H1 (cell line): ENCODE measurements around the gene FOXF2. TPM values are rescaled to one million over a fixed set of nuclear protein-coding genes. Genes with fewer than 3 reads are reported as not detected.

ENCODE experiments used
- CTCF ChIA-PET: fragments of 300-600 bp; sonication (Branson Sonifier 250); formaldehyde crosslinking; loops from one replicate; lab custom pipeline; 2021; ENCODE audit not compliant: partially characterized antibody; lab: Charles Lee
- POLR2A ChIA-PET: fragments of 300-600 bp; sonication (Branson Sonifier 250); formaldehyde crosslinking; loops from one replicate; lab custom pipeline; 2021; ENCODE audit warnings: inconsistent platforms; ENCODE audit not compliant: partially characterized antibody; lab: Charles Lee
- DNase-seq, 2 experiments: peaks; one replicate each; pipeline versions ENCODE4 v3.0.0 to v3.0.0-alpha.2; 2010 to 2022; ENCODE audit warnings: low spot score in 2 of 2, low read depth in 1 of 2, mixed read lengths in 1 of 2
- FAIRE-seq: peaks from 2 replicates; lab custom pipeline; 2011; peaks lifted over from hg19 to GRCh38; lab: Jason Lieb, UNC
- H2AFZ ChIP-seq: 2 replicates; pipeline ENCODE4 v1.8.1; 2012; ENCODE audit warnings: low read length, inconsistent platforms
- H2AK5ac ChIP-seq: 2 replicates; pipeline ENCODE4 v1.6.1; 2013; ENCODE audit warnings: low read depth, low read length
- H2BK120ac ChIP-seq: replicated peaks from 2 replicates; pipeline ENCODE3; 2013; ENCODE audit warnings: low read depth, low read length, inconsistent platforms
- H2BK12ac ChIP-seq: 2 replicates; pipeline ENCODE4 v1.6.1; 2013; ENCODE audit warnings: low read depth, low read length
- H2BK15ac ChIP-seq: 2 replicates; pipeline ENCODE4 v1.6.1; 2013; ENCODE audit warnings: low read length
- H2BK20ac ChIP-seq: 2 replicates; pipeline ENCODE4 v1.6.1; 2013; ENCODE audit warnings: low read length
- H2BK5ac ChIP-seq: 2 replicates; pipeline ENCODE4 v1.6.1; 2013; ENCODE audit warnings: low read depth, low read length
- H3K14ac ChIP-seq: 2 replicates; pipeline ENCODE4 v1.6.1; 2013; ENCODE audit warnings: inconsistent platforms; ENCODE audit not compliant: insufficient read length
- H3K18ac ChIP-seq: 2 replicates; pipeline ENCODE4 v1.6.1; 2013; ENCODE audit warnings: low read length; ENCODE audit errors: extremely low read depth
- H3K23ac ChIP-seq: 2 replicates; pipeline ENCODE4 v1.6.1; 2013; ENCODE audit warnings: inconsistent platforms; ENCODE audit not compliant: insufficient read length
- H3K23me2 ChIP-seq: 2 replicates; pipeline ENCODE4 v1.6.1; 2013; ENCODE audit warnings: low read depth, low read length
- H3K27ac ChIP-seq: 2 replicates; pipeline ENCODE4 v1.6.1; 2011; ENCODE audit warnings: low read depth, low read length, inconsistent platforms
- H3K27me3 ChIP-seq, 4 experiments: replicated peaks in 1 of 4; 1 replicate in 1 of 4; 2 replicates in 3 of 4; pipeline versions ENCODE4 v1.6.1 to v1.8.1; 2011 to 2013; ENCODE audit warnings: low read length in 3 of 4, mild to moderate bottlenecking in 3 of 4, inconsistent platforms in 2 of 4, mixed read lengths in 2 of 4, moderate library complexity in 1 of 4; ENCODE audit not compliant: control insufficient read depth in 3 of 4, insufficient read depth in 3 of 4; ENCODE audit errors: extremely low read depth in 1 of 4
- H3K36me3 ChIP-seq, 4 experiments: 2 replicates each; pipeline versions ENCODE4 v1.6.1 to v1.8.1; 2011 to 2013; ENCODE audit warnings: mild to moderate bottlenecking in 4 of 4, low read length in 3 of 4, moderate library complexity in 2 of 4, control low read depth in 1 of 4, inconsistent platforms in 1 of 4; ENCODE audit not compliant: insufficient read depth in 4 of 4, control insufficient read depth in 2 of 4
- H3K4ac ChIP-seq: replicated peaks from 2 replicates; pipeline ENCODE3; 2013; ENCODE audit warnings: low read length, low read depth, mixed read lengths, inconsistent platforms; ENCODE audit not compliant: insufficient read length
- H3K4me1 ChIP-seq, 4 experiments: replicated peaks in 1 of 4; 1 replicate in 1 of 4; 2 replicates in 3 of 4; pipeline versions ENCODE4 v1.6.1 to v1.8.1; 2011 to 2013; ENCODE audit warnings: low read length in 3 of 4, inconsistent platforms in 2 of 4, mixed read lengths in 1 of 4; ENCODE audit not compliant: insufficient read depth in 4 of 4, control insufficient read depth in 3 of 4
- H3K4me2 ChIP-seq, 2 experiments: 2 replicates each; pipeline versions ENCODE4 v1.6.1 to v1.8.1; 2011 to 2013; ENCODE audit warnings: low read depth in 2 of 2, low read length in 2 of 2, control low read depth in 1 of 2, inconsistent platforms in 1 of 2, mild to moderate bottlenecking in 1 of 2; ENCODE audit not compliant: insufficient read depth in 1 of 2
- H3K4me3 ChIP-seq, 4 experiments: fragments of 200-600, 300-600 bp in 1 of 4; sonication (generic), shearing (Covaris generic), sonication (Bioruptor Twin) in 1 of 4; 2 replicates each; pipeline versions ENCODE4 v1.5.1 to v1.8.1; 2011 to 2016; ENCODE audit warnings: low read length in 4 of 4, low read depth in 3 of 4, control low read depth in 2 of 4, inconsistent platforms in 2 of 4, mild to moderate bottlenecking in 2 of 4, mixed read lengths in 1 of 4, moderate library complexity in 1 of 4; ENCODE audit not compliant: insufficient read depth in 2 of 4; ENCODE audit errors: extremely low read depth in 1 of 4
- H3K56ac ChIP-seq: replicated peaks from 2 replicates; pipeline ENCODE3; 2013; ENCODE audit warnings: low read depth, mild to moderate bottlenecking, mixed read lengths, low read length, inconsistent platforms; ENCODE audit not compliant: insufficient read length
- H3K79me1 ChIP-seq: 2 replicates; pipeline ENCODE4 v1.6.1; 2013; ENCODE audit warnings: low read depth, low read length, control low read depth
- H3K79me2 ChIP-seq, 2 experiments: 2 replicates each; pipeline versions ENCODE4 v1.6.1 to v1.8.1; 2012 to 2013; ENCODE audit warnings: low read length in 2 of 2, mild to moderate bottlenecking in 2 of 2, inconsistent platforms in 1 of 2; ENCODE audit not compliant: insufficient read depth in 2 of 2, control insufficient read depth in 1 of 2
- H3K9ac ChIP-seq, 4 experiments: replicated peaks in 1 of 4; 1 replicate in 1 of 4; 2 replicates in 3 of 4; pipeline versions ENCODE4 v1.6.1 to v1.8.1; 2011 to 2013; ENCODE audit warnings: low read depth in 3 of 4, low read length in 3 of 4, control low read depth in 2 of 4, mild to moderate bottlenecking in 2 of 4, moderate library complexity in 2 of 4, inconsistent platforms in 1 of 4; ENCODE audit errors: extremely low read depth in 1 of 4
- H3K9me3 ChIP-seq, 2 experiments: 2 replicates each; pipeline versions ENCODE4 v1.6.1 to v1.8.1; 2012 to 2013; ENCODE audit warnings: mild to moderate bottlenecking in 2 of 2, moderate library complexity in 2 of 2, control low read depth in 1 of 2, inconsistent platforms in 1 of 2, low read depth in 1 of 2, low read length in 1 of 2, mixed read lengths in 1 of 2; ENCODE audit not compliant: insufficient read depth in 2 of 2
- H4K20me1 ChIP-seq, 2 experiments: replicated peaks in 1 of 2; 2 replicates each; pipeline versions ENCODE3 to v1.8.1; 2011 to 2013; ENCODE audit warnings: inconsistent platforms in 2 of 2, low read length in 2 of 2, mild to moderate bottlenecking in 1 of 2; ENCODE audit not compliant: insufficient read depth in 2 of 2, control insufficient read depth in 1 of 2
- H4K5ac ChIP-seq: 2 replicates; pipeline ENCODE4 v1.6.1; 2013; ENCODE audit warnings: low read length, low read depth, mixed read lengths, inconsistent platforms; ENCODE audit not compliant: insufficient read length
- H4K8ac ChIP-seq: 2 replicates; pipeline ENCODE4 v1.8.0; 2013; ENCODE audit warnings: mild to moderate bottlenecking, moderate library complexity, low read length, inconsistent platforms; ENCODE audit not compliant: insufficient read depth; ENCODE audit errors: extremely low read depth
- H4K91ac ChIP-seq: replicated peaks from 2 replicates; pipeline ENCODE3; 2013; ENCODE audit warnings: low read length, mixed read lengths, inconsistent platforms; ENCODE audit not compliant: insufficient read length
- EGR1 ChIP-seq: IDR thresholded peaks from 2 replicates; pipeline ENCODE4 v1.6.1; 2011; ENCODE audit warnings: low read depth, low read length, borderline replicate concordance
- HDAC6 ChIP-seq: IDR thresholded peaks from one replicate; pipeline ENCODE4 v1.7.1; 2012; ENCODE audit warnings: low read depth, mild to moderate bottlenecking, inconsistent platforms, low read length, moderate library complexity
- KDM5A ChIP-seq: fragments of 200-600 bp; IDR thresholded peaks from 2 replicates; pipeline ENCODE4 v1.7.1; 2012; ENCODE audit warnings: mild to moderate bottlenecking, low read length, inconsistent platforms, mixed read lengths
- SUZ12 ChIP-seq: fragments of 200-600 bp; sonication (generic); IDR thresholded peaks from 2 replicates; pipeline ENCODE4 v1.6.1; 2012; ENCODE audit warnings: mild to moderate bottlenecking, inconsistent platforms, low read length, moderate library complexity, mixed read lengths
- TCF12 ChIP-seq: IDR thresholded peaks from 2 replicates; pipeline ENCODE4 v1.6.1; 2011; ENCODE audit warnings: low read depth, mild to moderate bottlenecking, low read length
- WGBS, 2 experiments: shearing (Covaris generic) in 1 of 2; methylation state at CpG; one replicate each; pipeline versions ENCODE4 v1.1.6 to v1.1.7; 2013 to 2015; ENCODE audit warnings: low lambda C conversion rate in 2 of 2, mixed read lengths in 2 of 2, inconsistent platforms in 1 of 2, low coverage in 1 of 2, missing lambda C conversion rate in 1 of 2; ENCODE audit not compliant: insufficient replicate concordance in 2 of 2, insufficient coverage in 1 of 2, insufficient read length in 1 of 2; ENCODE audit errors: extremely low coverage in 1 of 2, missing lambda C conversion rate in 1 of 2; 5-methylcytosine and 5-hydroxymethylcytosine counted together
- polyA plus RNA-seq, 7 experiments: library from polyadenylated mRNA; depleted of rRNA in 3 of 7; stranded (reverse) in 5 of 7; unstranded in 2 of 7; fragments of >200 nt in 5 of 7; fragments of 200-250 nt in 2 of 7; gene quantifications; 1 replicate in 5 of 7; 2 replicates in 1 of 7; 4 replicates in 1 of 7; pipeline versions ENCODE4 v1.2.1 to v1.2.3, GENCODE V29; 2011 to 2013; ENCODE audit warnings: missing spikeins in 2 of 7, mixed read lengths in 2 of 7
- total RNA-seq: library from RNA; stranded (reverse); fragmentation: NEBNext Ultra II Directional; extraction: Animal tissue kit (Norgen Biotek cat#: 25700); gene quantifications from 2 replicates; pipeline ENCODE4 v1.2.1, GENCODE V29; 2021

Gene FOXF2
- total and polyA plus RNA-seq, 2 of the 8 experiments (the other 6 are each of a cell fraction or from before 2014, with no cell fraction given), result 0.05 TPM; not detected in 1

- Histone ChIP-seq H3K9ac (no peak overlapping the region; a peak in 1 of 7 replicates), H3K79me2 (no peaks in the 10 kb centered on the region), H4K91ac (no peak overlapping the region), H3K14ac (no peak overlapping the region), H3K9me3 (no peaks in the 10 kb centered on the region), H2AFZ (no peak overlapping the region), H4K5ac (no peak overlapping the region), H2AK5ac (peak overlapping the region; percentile 95), H3K27ac (no peak overlapping the region), H2BK15ac (0 out of 2 replicates have a peak overlapping the region, but pooled peaks have one; percentile 94), H2BK20ac (peak overlapping the region; percentile 57; the same call in 1 of the 2 replicates), H2BK12ac (peak overlapping the region; percentile 90; the same call in 1 of the 2 replicates), H4K20me1 (peaks cover 0 to 8% of the 10 kb centered on the region in 2 experiments), H3K36me3 (no peaks in the 10 kb centered on the region), H2BK5ac (0 out of 2 replicates have a peak overlapping the region, but pooled peaks have one; percentile 71), H3K4ac (no peak overlapping the region), H3K18ac (no peak overlapping the region), H3K27me3 (peaks cover 9 to 24% (median 20%) of the 10 kb centered on the region in 4 experiments)
- FAIRE-seq, result no peak
- no peak for DNase-seq
- ChIA-PET POLR2A (no interaction called here), CTCF (interaction anchor here (1.3 to 1.5 kb wide), 2 partner anchors 10 to 22 kb away, joined by 4 read pairs; no protein-coding TSS in a partner anchor)
- TF ChIP-seq EGR1 (no peak), KDM5A (no peak), HDAC6 (no peak), SUZ12 (no peak), TCF12 (no peak)
- TF ChIP-seq, all 59 proteins: peak for 0
- no peaks in the 10 kb centered on the region; a peak in 1 of 7 replicates for H3K4me1 ChIP-seq
- no peaks in the 10 kb centered on the region for H3K79me1 ChIP-seq
- H2BK120ac ChIP-seq, result no peak overlapping the region
- WGBS, 2 experiments, result 93% methylated on average over 2 of the region's 2 CpGs; no CpG with 5 or more reads in 1 of the 2 experiments
- H3K4me3 ChIP-seq, result no peak overlapping the region
- H3K23ac ChIP-seq, result no peak overlapping the region
- peak overlapping the region; percentile 74 for H3K56ac ChIP-seq
- H4K8ac ChIP-seq, result no peak overlapping the region
- H3K23me2 ChIP-seq, result peaks cover 13% of the 10 kb centered on the region; the same call in 1 of the 2 replicates
- H3K4me2 ChIP-seq, result no peak overlapping the region
These were observed 13.5 kb downstream of the FOXF2 start for GRCh38 chr6:1402868-1403267.
